NCI-H1417 (cell line): ENCODE data around the gene TOR2A.

ENCODE experiments used
- DNase-seq, 3 experiments: peaks; one replicate each; lab custom pipeline; 2025; lab: John Stamatoyannopoulos, UW

TOR2A gene

GRCh38 chr9:127698985-127699670 is 36.0 kb downstream of the TOR2A start:
- peak in 1 of 3 experiments; percentile 91 for DNase-seq

DNA sequence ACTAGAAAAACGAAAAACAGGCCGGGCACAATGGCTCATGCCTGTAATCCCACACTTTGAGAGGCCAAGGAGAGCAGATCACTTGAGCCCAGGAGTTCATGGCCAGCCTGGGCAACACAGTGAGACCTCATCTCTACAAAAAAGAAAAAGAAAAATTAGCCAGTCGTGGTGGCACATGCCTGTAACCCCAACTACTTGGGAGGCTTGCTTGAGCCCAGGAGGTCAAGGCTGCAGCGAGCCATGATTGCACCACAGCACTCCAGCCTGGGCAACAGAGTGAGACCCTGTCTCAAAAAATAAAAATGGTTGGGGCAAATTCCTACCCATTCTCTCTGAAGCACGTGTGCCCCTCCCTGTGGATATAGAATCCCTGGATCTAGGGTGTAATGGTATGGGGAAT is 36.7 kb downstream of the TOR2A start:
- no peak for DNase-seq

DNA sequence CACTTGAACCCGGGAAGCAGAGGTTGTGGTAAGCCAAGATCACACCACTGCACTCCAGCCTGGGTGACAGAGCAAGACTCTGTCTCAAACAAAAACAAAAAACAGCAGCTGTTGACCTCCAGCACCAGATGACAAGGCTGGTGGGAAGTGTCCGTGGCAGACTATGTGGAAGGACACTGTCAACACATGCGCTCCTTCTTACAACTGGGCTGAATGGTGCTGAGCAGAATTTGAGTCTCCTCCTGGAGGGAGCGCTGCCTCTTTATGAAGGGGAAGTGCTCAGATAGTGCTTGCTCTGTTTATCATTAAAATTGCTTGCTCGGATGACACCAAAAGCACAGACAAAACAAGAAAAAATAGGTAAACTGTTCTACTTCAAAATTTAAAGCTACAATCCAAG is 37.5 kb downstream of the TOR2A start:
- DNase-seq = no peak

DNA sequence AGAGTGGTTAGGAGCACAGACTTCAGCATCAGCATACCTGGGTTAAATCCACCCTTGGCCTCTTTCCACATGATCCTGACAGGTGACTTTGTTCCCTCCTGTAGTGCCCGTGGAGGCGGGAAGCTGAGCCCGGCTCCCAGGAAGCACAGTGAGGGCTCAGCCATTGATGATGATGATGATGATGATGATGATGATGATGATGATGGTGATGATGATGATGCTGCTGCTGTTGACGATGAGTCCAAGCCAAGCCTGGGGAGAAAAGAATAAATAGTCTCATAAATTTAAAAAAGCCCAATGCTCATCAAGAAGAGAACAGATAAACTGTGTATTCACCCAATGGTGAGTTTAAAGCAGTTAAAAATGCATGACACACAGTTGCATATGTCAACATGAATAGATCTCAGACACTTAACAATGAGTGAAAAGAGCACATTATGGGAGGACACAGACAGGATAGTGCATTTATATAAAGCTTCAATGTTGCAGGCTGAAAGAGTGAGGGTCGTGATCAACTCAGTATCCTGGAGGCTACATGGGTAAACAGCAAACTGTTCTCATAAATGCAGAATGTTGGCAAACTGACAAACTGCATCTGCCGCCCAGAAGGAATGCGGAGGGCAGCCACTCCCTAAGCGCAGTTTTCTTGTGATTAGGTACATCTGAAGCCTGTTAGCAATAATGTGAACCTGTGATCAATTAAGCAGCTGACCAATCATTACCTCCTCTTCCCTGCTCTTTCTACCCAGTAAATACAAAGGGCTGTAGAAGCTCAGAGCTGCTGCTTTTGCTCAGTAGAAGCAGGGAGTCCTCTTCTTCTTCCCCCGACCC is 40.0 kb downstream of the TOR2A start:
- DNase-seq = no peak

- no peak for DNase-seq
Measured at GRCh38 chr9:127693697-127694096, 41.4 kb downstream of the TOR2A start.

DNA sequence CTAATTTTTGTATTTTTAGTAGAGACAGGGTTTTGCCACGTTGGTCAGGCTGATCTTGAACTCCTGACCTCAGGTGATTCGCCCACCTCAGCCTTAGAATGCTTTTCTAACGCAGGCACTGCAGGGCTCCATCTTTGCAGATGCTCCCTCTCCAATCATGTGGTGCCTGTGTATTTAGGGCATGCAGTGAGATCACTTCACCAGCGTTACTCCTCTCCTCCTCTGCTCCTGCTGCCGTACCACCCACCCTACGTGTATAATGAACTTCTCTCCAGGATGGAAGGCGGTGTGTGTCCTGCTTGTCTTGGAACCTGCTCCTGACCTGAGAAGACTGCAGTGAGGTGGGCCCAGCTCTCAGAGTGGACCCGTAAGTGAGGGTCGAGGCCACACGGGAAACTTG is 42.0 kb downstream of the TOR2A start:
- DNase-seq = no peak

GRCh38 chr9:127692071-127692470 is 43.0 kb downstream of the TOR2A start:
- DNase-seq = peak in 1 of 3 experiments; percentile 12

- no peak for DNase-seq
Measured at GRCh38 chr9:127690735-127691134, 44.4 kb downstream of the TOR2A start.

DNA sequence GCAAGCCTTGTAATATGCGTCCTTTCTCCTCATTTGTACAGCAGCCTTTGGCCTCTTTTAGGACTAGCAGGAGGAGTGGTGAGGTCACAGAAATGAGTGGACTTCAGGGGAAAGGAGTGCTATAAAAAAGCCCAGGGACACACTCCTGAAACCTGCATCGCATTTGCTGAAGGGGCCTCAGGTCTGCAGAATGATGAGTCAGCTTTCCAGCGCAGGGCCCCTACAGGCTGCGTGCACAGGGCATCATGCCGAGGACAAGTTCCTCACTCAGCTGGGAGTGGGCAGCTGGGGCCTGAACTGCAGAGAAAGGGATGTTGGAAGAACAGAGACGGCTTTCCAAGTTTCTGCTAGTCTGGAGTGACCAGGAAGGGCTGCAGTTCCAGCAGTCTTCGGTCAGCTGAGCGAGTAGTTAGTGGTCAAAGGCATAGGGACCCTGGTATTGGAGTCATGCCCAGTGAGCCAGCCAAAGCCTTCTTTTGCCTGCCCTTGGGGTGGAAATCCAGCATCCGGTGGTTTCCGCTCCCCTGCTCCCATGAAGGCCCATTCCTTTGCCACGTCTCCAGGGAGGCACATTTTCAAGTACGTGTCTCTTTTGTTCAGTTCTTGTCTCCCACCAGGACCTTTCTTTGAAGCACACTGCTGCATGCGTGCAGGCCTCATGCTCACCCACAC is 45.6 kb downstream of the TOR2A start:
- no peak for DNase-seq

DNA sequence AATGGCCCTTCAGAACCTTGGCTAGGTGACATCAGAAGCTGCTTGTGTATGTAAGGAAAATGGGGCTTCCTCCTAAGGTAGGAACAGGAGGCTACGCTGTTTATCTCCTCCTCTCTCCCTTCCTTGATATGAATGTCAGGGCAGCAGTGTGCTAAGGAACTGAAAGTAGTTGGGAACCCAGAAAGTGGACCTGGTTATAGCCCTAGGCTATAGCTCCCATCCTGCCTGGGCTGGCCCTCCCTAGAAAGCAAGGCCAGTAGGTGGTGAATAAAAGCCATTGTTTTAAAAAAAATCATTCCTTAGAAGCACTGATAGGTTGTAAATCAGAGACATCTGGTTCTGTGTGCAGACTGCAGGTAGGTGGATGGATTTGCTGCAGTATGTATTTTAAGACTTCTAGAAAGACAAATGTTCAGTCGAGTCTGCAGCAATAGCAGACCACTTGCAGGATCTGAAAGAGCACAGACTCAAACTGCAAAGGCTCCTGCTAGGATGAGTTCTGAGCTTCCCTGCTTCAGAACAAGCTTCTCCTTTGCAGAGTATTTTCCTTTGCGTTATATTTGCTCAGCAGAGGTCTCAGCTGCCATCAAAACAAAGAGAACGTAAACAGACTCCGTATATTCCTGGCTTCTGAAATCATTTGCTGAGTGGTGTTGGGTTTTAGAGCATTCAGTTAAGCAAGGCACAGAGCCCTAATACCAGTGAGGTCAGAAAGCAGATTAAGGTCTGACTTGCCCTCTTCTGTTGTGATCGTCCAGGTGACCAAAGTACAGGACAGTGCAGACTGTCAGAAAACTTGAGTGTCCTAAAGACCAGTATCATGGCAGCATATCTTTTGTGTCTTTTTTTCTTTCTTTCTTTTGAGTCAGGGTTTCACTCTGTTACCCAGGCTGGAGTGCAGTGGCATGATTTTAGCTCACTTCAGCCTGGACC is 48.4 kb downstream of the TOR2A start:
- peak in 2 of 3 experiments; percentile 38 to 72 for DNase-seq

DNA sequence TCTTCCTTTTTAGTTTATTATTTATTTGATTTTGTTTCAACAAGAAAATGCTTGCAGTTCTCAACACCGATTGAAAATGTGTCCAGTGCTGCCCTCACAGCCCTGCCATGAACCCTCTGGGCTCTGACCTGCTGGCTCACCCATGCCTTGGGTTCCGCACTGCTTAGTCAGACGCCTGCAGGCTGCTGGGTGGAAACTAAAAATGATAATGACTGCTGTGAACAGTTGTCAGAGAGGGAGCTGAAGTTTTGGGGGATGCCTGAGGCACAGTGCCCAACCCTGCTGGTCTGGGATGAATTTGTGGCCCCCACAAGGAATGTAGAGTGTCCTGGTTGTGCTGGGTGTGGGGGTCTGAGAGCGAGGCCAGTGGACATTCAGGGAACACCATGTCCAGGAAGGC is 50.5 kb downstream of the TOR2A start:
- no peak for DNase-seq

DNA sequence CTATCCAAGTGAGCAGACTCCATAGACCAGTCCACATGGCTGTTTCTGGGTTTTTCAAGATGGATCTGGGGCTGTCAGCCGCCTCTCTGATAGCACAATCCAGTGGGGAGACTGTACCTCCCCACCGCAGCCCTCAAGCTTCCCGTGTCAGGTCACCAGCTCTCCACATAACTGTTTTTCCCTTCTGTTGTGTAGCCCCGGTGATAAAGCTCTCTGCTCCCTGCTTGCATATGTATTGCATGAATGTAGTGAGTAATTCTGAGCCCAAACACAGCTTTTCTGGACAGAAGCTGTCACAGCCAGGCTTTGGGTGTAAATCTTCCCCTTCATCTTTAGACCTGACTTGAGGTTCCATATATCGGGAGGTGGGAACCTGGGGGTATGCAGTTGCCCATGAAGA is 51.4 kb downstream of the TOR2A start:
- DNase-seq = no peak

GRCh38 chr9:127682351-127683136 is 52.5 kb downstream of the TOR2A start:
- no peak for DNase-seq
